GM12872 (cell line): ENCODE data around the gene SNED1.

Experiments used
- CTCF ChIP-seq: IDR thresholded peaks from 3 replicates; pipeline ENCODE4 v1.5.1; 2011; ENCODE audit warnings: low read depth, mild to moderate bottlenecking, low read length, moderate library complexity; ENCODE audit not compliant: insufficient read depth

SNED1 gene

DNA sequence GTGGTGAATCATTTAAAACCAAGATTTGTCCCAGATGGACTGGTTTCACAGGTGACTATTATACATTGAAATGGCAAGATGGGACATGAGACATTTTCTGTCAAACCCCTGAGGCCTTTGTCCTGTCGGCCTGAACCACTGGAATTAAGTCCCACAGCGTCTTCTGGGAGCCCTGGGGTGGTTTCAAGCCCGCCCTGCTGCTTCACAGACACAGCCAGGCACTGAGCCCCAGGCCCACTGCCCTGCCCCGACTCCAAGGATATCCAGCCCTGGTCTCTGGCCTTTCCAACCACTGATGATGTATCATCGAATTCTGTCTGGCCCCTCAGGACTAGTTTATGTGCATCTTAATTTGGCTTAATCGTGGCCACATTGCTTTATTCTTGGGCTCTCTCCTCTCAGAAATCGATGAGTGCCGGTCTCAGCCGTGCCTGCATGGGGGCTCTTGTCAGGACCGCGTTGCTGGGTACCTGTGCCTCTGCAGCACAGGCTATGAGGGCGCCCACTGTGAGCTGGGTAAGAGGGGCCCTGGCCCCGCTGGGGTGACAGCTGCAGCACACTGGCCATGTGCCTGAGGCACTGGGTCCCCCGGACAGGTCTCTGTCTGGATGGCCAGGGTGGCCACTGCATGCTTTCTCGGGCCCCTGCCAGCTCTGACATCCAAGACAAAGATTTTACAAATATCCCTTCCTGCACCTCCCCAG lies 64.1 kb downstream of the SNED1 start:
- TF ChIP-seq CTCF, result no peak

DNA sequence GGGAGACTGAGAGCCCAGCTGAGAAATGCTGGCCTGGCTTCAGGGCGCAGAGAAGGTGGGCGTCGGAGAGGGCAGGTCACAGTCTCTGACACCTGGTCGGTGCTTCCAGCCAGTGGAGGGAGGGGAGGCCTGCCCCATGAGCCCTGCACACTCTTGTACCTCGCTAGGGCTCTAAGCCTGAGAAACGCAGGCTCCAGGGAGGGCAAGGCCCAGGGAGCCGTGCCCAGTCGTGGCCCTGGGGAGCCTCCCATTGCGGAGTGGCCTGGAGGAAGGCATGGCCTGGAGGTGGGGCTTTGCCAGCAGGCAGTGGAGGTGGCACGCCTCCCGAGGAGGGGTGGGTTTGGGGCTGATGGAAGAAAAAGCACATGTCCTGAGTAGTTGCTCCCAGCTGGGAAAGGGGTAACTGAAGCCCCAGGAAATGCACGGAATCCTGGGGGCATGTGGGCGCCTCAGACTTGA lies 64.7 kb downstream of the SNED1 start:
- TF ChIP-seq CTCF, result no peak

GRCh38 chr2:241063587-241063986 lies 65.2 kb downstream of the SNED1 start:
- TF ChIP-seq CTCF, result no peak

- TF ChIP-seq CTCF, result no peak
Observed at GRCh38 chr2:241064008-241064801, 65.8 kb downstream of the SNED1 start.

GRCh38 chr2:241064802-241065354 lies 66.5 kb downstream of the SNED1 start:
- TF ChIP-seq CTCF, result no peak

GRCh38 chr2:241065355-241065803 lies 67.0 kb downstream of the SNED1 start:
- no peak for TF ChIP-seq CTCF

GRCh38 chr2:241066171-241066892 lies 67.9 kb downstream of the SNED1 start:
- no peak for TF ChIP-seq CTCF
